ENCODE measurements around the gene HP.
A peak's percentile ranks its signal among the peaks of the same experiment; 100 is the strongest.
"Not testable (repeated sequence)": the region's sequence is repeated elsewhere in the genome, so short reads cannot be mapped to it uniquely, and the experiment has no call there.

HP gene

DNA sequence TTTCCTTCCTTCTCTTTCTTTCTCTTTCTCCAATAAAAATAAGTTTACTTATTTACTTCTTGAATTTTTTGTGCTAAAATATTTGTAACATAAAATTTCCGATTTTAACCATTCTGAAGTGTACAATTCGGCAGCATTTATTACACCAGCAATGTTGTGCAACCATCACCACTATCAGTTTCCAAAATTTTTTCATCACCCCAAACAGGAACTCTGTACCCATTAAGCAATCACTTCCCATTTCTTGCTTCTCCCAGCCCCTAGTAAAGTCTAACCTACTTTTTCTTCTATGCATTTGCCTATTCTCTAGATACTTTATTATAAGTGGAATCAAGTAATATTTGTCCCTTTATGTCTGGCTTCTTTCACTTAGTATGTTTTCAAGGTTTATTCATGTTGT, 2.5 kb upstream of the HP start:
- TF ChIP-seq, protein P1, sequence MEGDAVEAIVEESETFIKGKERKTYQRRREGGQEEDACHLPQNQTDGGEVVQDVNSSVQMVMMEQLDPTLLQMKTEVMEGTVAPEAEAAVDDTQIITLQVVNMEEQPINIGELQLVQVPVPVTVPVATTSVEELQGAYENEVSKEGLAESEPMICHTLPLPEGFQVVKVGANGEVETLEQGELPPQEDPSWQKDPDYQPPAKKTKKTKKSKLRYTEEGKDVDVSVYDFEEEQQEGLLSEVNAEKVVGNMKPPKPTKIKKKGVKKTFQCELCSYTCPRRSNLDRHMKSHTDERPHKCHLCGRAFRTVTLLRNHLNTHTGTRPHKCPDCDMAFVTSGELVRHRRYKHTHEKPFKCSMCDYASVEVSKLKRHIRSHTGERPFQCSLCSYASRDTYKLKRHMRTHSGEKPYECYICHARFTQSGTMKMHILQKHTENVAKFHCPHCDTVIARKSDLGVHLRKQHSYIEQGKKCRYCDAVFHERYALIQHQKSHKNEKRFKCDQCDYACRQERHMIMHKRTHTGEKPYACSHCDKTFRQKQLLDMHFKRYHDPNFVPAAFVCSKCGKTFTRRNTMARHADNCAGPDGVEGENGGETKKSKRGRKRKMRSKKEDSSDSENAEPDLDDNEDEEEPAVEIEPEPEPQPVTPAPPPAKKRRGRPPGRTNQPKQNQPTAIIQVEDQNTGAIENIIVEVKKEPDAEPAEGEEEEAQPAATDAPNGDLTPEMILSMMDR (IDR thresholded peaks at IDR 0.05; ENCODE audit: low read depth, low read length), result no peak
- DNase-seq (ENCODE audit: low read depth, low spot score), result no peak
- no peak overlapping the region for H3K4me3 ChIP-seq (ENCODE audit: low read depth, low read length)
- in situ Hi-C loops (cut with HindIII; ENCODE audit: low sequenced_read_pairs), result no loop called here

DNA sequence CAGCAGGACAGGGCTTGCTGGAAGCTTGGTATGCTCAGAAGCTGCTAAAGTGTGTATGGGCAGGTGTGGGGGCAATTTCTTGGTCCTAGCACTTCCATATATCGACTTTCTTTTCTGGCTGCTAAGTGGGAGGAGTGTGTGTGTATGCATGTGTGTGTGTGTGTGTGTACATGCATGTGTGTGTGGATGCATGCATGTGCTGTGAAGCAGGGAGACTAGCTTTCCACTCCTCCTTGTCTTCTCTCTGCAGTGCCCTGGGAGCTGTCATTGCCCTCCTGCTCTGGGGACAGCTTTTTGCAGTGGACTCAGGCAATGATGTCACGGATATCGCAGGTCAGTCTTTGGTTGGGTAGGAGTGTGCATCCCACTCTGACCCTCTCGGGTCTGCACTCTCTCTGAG, 1.6 kb downstream of the HP start:
- no peak for DNase-seq (ENCODE audit: low read depth, low spot score)
- H3K4me3 ChIP-seq (ENCODE audit: low read depth, low read length), result no peak overlapping the region
- TF ChIP-seq, protein P1 (IDR thresholded peaks at IDR 0.05; ENCODE audit: low read depth, low read length), result no peak
- in situ Hi-C loops (cut with HindIII; ENCODE audit: low sequenced_read_pairs), result no loop called here

DNA sequence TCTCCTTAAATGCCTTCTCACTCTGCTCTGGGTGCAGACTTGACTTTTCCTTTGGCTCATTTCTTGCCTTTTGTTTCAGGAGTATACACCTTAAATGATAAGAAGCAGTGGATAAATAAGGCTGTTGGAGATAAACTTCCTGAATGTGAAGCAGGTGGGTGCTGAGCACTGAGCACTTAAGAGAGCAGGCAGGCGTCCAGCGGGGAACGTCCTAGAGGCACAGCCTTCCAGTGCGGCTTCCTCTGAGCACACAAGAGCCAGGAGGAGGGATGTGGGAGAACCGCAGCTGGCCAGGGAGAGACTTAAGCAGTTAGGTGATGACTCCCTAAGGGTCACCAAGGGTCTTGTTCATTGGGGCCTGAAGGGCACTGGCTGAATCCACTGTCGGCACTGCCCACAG, 3.0 kb downstream of the HP start:
- in situ Hi-C loops (cut with HindIII; ENCODE audit: low sequenced_read_pairs); H3K4me3 ChIP-seq (ENCODE audit: low read depth, low read length): not testable (repeated sequence)

DNA sequence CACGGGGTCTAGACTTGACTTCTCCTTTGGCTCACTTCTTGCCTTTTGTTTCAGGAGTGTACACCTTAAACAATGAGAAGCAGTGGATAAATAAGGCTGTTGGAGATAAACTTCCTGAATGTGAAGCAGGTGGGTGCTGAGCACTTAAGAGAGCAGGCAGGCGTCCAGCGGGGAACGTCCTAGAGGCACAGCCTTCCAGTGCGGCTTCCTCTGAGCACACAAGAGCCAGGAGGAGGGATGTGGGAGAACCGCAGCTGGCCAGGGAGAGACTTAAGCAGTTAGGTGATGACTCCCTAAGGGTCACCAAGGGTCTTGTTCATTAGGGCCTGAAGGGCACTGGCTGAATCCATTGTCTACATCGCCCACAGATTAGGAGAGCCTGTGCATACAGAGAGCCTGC, 4.8 kb downstream of the HP start:
- H3K4me3 ChIP-seq (ENCODE audit: low read depth, low read length); in situ Hi-C loops (cut with HindIII; ENCODE audit: low sequenced_read_pairs); DNase-seq (ENCODE audit: low read depth, low spot score): not testable (repeated sequence)

More for the DNA sequence above, 3.0 kb downstream of the HP start:
- not testable (repeated sequence) for DNase-seq (ENCODE audit: low read depth, low spot score)

DNA sequence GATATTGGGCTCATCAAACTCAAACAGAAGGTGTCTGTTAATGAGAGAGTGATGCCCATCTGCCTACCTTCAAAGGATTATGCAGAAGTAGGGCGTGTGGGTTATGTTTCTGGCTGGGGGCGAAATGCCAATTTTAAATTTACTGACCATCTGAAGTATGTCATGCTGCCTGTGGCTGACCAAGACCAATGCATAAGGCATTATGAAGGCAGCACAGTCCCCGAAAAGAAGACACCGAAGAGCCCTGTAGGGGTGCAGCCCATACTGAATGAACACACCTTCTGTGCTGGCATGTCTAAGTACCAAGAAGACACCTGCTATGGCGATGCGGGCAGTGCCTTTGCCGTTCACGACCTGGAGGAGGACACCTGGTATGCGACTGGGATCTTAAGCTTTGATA, 6.1 kb downstream of the HP start:
- in situ Hi-C loops (cut with HindIII; ENCODE audit: low sequenced_read_pairs), result no loop called here
- TF ChIP-seq, protein P1 (IDR thresholded peaks at IDR 0.05; ENCODE audit: low read depth, low read length), result no peak
- H3K4me3 ChIP-seq (ENCODE audit: low read depth, low read length), result no peak overlapping the region
- no peak for DNase-seq (ENCODE audit: low read depth, low spot score)

DNA sequence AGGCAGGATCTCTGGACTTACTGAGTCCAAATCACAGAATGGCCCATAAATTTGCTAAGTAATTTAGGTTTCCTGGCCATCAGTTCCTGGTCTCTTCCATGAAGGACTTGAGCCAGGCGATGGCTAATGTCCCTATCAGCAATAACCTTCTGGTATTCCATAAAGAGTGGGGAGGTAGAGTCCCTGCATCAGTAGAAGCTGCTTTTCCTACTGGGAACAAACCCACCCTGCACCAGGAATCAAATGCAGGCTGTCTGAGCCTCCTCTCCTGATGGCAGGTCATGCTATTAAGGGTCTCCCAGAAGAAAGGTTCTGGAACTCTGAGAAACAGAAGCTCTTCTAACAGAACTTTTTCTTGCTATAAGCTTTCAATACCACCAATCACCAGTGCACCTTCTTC, 7.3 kb downstream of the HP start:
- TF ChIP-seq, protein P1 (IDR thresholded peaks at IDR 0.05; ENCODE audit: low read depth, low read length), result no peak
- no peak overlapping the region for H3K4me3 ChIP-seq (ENCODE audit: low read depth, low read length)
- in situ Hi-C loops (cut with HindIII; ENCODE audit: low sequenced_read_pairs), result no loop called here
- DNase-seq (ENCODE audit: low read depth, low spot score), result no peak

DNA sequence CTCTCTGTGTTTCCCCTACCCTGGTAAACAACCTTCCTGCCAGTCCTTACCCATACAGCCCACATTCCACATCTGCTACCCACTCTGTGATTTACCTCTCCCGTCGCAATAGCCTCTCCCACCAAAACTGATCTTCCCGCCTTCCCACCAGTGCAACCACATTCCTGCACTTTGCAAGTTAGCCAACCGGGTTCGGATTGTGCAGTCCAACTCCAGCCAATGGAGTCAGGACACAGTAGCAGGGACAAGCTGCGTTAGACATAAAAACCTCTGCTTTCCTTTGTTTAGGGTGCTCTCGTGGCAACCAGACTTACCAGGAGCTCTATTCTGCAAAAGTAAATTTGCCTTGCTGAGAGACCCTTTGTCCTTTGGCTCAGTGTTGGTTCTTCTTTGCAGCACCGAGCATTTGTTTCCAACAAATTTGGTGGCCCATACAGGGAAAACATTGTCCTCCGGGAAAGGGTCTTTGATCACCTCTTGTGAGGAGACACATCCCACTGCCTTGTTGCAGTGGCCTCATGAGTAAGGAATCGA, 10.1 kb downstream of the HP start:
- in situ Hi-C loops (cut with HindIII; ENCODE audit: low sequenced_read_pairs), result no loop called here
- H3K4me3 ChIP-seq (ENCODE audit: low read depth, low read length), result no peak overlapping the region
- no peak for DNase-seq (ENCODE audit: low read depth, low spot score)
- TF ChIP-seq, protein P1 (IDR thresholded peaks at IDR 0.05; ENCODE audit: low read depth, low read length), result no peak

DNA sequence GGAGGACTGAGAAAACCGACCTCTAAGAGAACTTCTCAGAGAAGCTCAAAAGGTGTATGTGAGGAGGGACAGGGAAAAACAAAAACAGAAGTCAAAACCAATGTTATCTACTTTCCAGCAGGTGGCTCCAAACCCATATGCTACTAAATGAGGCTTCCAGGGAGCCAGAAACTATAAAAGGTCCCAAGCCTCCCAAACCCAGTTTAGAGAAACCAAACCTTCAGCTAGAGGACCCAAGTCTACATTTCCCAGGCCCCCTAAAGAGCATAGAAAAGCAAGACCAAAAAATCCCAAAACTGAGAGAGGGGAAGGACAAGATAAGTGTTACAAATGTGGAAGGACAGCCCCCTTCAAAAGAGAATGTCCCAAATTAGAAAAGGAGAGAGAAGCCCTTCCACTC, 12.4 kb downstream of the HP start:
- in situ Hi-C loops (cut with HindIII; ENCODE audit: low sequenced_read_pairs), result no loop called here
- H3K4me3 ChIP-seq (ENCODE audit: low read depth, low read length), result no peak overlapping the region
- TF ChIP-seq, protein P1 (IDR thresholded peaks at IDR 0.05; ENCODE audit: low read depth, low read length), result peak; percentile 65
- peak; percentile 43 for DNase-seq (ENCODE audit: low read depth, low spot score)
